Activated naive CD4-positive, alpha-beta T cell treated with anti-CD3 and anti-CD28 coated beads, Interleukin-2, amount 50 U/mL, for 72 hours (primary cell): ENCODE measurements around the gene PLEKHA6. TPM values are rescaled to one million over a fixed set of nuclear protein-coding genes. Genes with fewer than 3 reads are reported as not detected.

Experiments used
- ATAC-seq, 2 donors: fragments of 150-1000 bp; cut with Tn5 transposase; 2 replicates each; pipeline ENCODE4 v1.10.0; 2021; ENCODE audit warnings: mild to moderate bottlenecking in 2 of 2, moderate library complexity in 2 of 2
- DNase-seq, 2 donors: peaks; one replicate each; pipeline ENCODE4 v3.0.0; 2021 to 2022; ENCODE audit warnings: low spot score in 2 of 2
- H3K27ac Mint-ChIP-seq, 2 donors: one replicate each; pipeline ENCODE4 v1.8.0; 2022; ENCODE audit warnings: mild to moderate bottlenecking in 2 of 2, mixed read lengths in 2 of 2
- H3K36me3 Mint-ChIP-seq, 2 donors: one replicate each; pipeline ENCODE4 v1.8.0; 2022; ENCODE audit warnings: mixed read lengths in 2 of 2
- H3K9me3 Mint-ChIP-seq, 2 donors: one replicate each; pipeline ENCODE4 v1.8.0; 2022; ENCODE audit warnings: mixed read lengths in 2 of 2
- total RNA-seq, 2 donors: library from RNA; stranded (reverse); gene quantifications; one replicate each; pipeline ENCODE4 v1.2.3, GENCODE V29; 2022

The PLEKHA6 gene
- 1 to 10 TPM; 1.0 to 2.6 TPM for total RNA-seq

GRCh38 chr1:204359474-204360255 is at the start of gene PLEKHA6:
Gene PLEKHA6, minus strand, starts transcription at chr1:204359929. Its CDS starts 86,202 bp downstream, at chr1:204273727.
- no peak within 1 kb of the TSS for H3K27ac Mint-ChIP-seq
- DNase-seq (no peak), ATAC-seq (no peak)

GRCh38 chr1:204409123-204409522 is 49.4 kb upstream of the PLEKHA6 start:
- H3K9me3 Mint-ChIP-seq, result no peaks in the 10 kb centered on the region
- peaks cover 43 to 59% of the 10 kb centered on the region in 2 donors for H3K36me3 Mint-ChIP-seq
- DNase-seq, result no peak
- H3K27ac Mint-ChIP-seq, result peak overlapping the region; percentile 87 to 98
- no peak for ATAC-seq

More at GRCh38 chr1:204359474-204360255, at the start of gene PLEKHA6:
- Mint-ChIP-seq H3K9me3 (no peaks in the 10 kb centered on the region), H3K36me3 (no peaks in the 10 kb centered on the region)

- peak overlapping the region; percentile 66 to 98 for H3K27ac Mint-ChIP-seq
- no peaks in the 10 kb centered on the region for H3K9me3 Mint-ChIP-seq
- H3K36me3 Mint-ChIP-seq, result peaks cover 43 to 65% of the 10 kb centered on the region in 2 donors
- no peak for DNase-seq
- ATAC-seq, result no peak
These were observed 48.9 kb upstream of the PLEKHA6 start for GRCh38 chr1:204408602-204409001.

- DNase-seq (no peak), ATAC-seq (no peak)
- Mint-ChIP-seq H3K9me3 (no peaks in the 10 kb centered on the region), H3K27ac (peak overlapping the region; percentile 66 to 98), H3K36me3 (peaks cover 43 to 66% of the 10 kb centered on the region in 2 donors)
These were observed 48.4 kb upstream of the PLEKHA6 start for GRCh38 chr1:204408074-204408507.

GRCh38 chr1:204407295-204407971 is 47.7 kb upstream of the PLEKHA6 start:
- no peak for DNase-seq
- no peaks in the 10 kb centered on the region for H3K9me3 Mint-ChIP-seq
- peaks cover 43 to 66% of the 10 kb centered on the region in 2 donors for H3K36me3 Mint-ChIP-seq
- ATAC-seq, result no peak
- peak overlapping the region; percentile 68 to 98 for H3K27ac Mint-ChIP-seq

GRCh38 chr1:204406621-204407020 is 46.9 kb upstream of the PLEKHA6 start:
- H3K36me3 Mint-ChIP-seq, result peaks cover 43 to 66% of the 10 kb centered on the region in 2 donors
- no peak for ATAC-seq
- DNase-seq, result no peak

GRCh38 chr1:204405988-204406387 is 46.3 kb upstream of the PLEKHA6 start:
- DNase-seq, result no peak
- Mint-ChIP-seq H3K27ac (peak overlapping the region in 1 of 2 donors; percentile 56), H3K9me3 (no peaks in the 10 kb centered on the region), H3K36me3 (peaks cover 37 to 60% of the 10 kb centered on the region in 2 donors)
- no peak for ATAC-seq

More at GRCh38 chr1:204406621-204407020, 46.9 kb upstream of the PLEKHA6 start:
- H3K27ac Mint-ChIP-seq, result peak overlapping the region in 1 of 2 donors; percentile 68
- no peaks in the 10 kb centered on the region for H3K9me3 Mint-ChIP-seq

- H3K9me3 Mint-ChIP-seq, result no peaks in the 10 kb centered on the region
- H3K36me3 Mint-ChIP-seq, result peaks cover 23 to 47% of the 10 kb centered on the region in 2 donors
- peak overlapping the region in 1 of 2 donors; percentile 65 for H3K27ac Mint-ChIP-seq
These were observed 44.9 kb upstream of the PLEKHA6 start for GRCh38 chr1:204404629-204405028.

GRCh38 chr1:204402391-204402790 is 42.7 kb upstream of the PLEKHA6 start:
- no peak for ATAC-seq
- no peak for DNase-seq
- no peak overlapping the region for H3K27ac Mint-ChIP-seq
- no peaks in the 10 kb centered on the region for H3K9me3 Mint-ChIP-seq
- peaks cover under 1 to 30% of the 10 kb centered on the region in 2 donors for H3K36me3 Mint-ChIP-seq

More at GRCh38 chr1:204404629-204405028, 44.9 kb upstream of the PLEKHA6 start:
- DNase-seq, result no peak
- ATAC-seq, result no peak

- Mint-ChIP-seq H3K36me3 (peaks cover 0 to 23% of the 10 kb centered on the region in 2 donors), H3K27ac (peak overlapping the region in 1 of 2 donors; percentile 68), H3K9me3 (no peaks in the 10 kb centered on the region)
- ATAC-seq, result no peak
- no peak for DNase-seq
These were observed 42.0 kb upstream of the PLEKHA6 start for GRCh38 chr1:204401730-204402129.

- no peak for ATAC-seq
- peak overlapping the region; percentile 17 to 92 for H3K27ac Mint-ChIP-seq
- H3K36me3 Mint-ChIP-seq, result peaks cover 0 to 20% of the 10 kb centered on the region in 2 donors
These were observed 41.3 kb upstream of the PLEKHA6 start for GRCh38 chr1:204400882-204401510.

GRCh38 chr1:204398197-204399125 is 38.7 kb upstream of the PLEKHA6 start:
- Mint-ChIP-seq H3K36me3 (peaks cover 0 to 17% of the 10 kb centered on the region in 2 donors), H3K9me3 (no peaks in the 10 kb centered on the region), H3K27ac (no peak overlapping the region)
- ATAC-seq, result peak; percentile 86 to 91
- peak in 1 of 2 donors; percentile 50 for DNase-seq

More at GRCh38 chr1:204400882-204401510, 41.3 kb upstream of the PLEKHA6 start:
- DNase-seq, result no peak
- no peaks in the 10 kb centered on the region for H3K9me3 Mint-ChIP-seq

- no peaks in the 10 kb centered on the region for H3K9me3 Mint-ChIP-seq
- DNase-seq (no peak), ATAC-seq (no peak)
- H3K36me3 Mint-ChIP-seq, result peaks cover 0 to 16% of the 10 kb centered on the region in 2 donors
- no peak overlapping the region for H3K27ac Mint-ChIP-seq
These were observed 36.4 kb upstream of the PLEKHA6 start for GRCh38 chr1:204396015-204396583.

- Mint-ChIP-seq H3K27ac (no peak overlapping the region), H3K9me3 (no peaks in the 10 kb centered on the region), H3K36me3 (peaks cover 0 to 11% of the 10 kb centered on the region in 2 donors)
- ATAC-seq (no peak), DNase-seq (no peak)
These were observed 31.9 kb upstream of the PLEKHA6 start for GRCh38 chr1:204391629-204392028.

- DNase-seq (no peak), ATAC-seq (no peak)
- Mint-ChIP-seq H3K36me3 (peaks cover 0 to 8% of the 10 kb centered on the region in 2 donors), H3K27ac (no peak overlapping the region), H3K9me3 (no peaks in the 10 kb centered on the region)
These were observed 31.2 kb upstream of the PLEKHA6 start for GRCh38 chr1:204390751-204391466.
